GM21737 (cell line): ENCODE measurements around the gene CD7.
"Not testable (repeated sequence)": the region's sequence is repeated elsewhere in the genome, so short reads cannot be mapped to it uniquely, and the experiment has no call there.

Experiments
- ATAC-seq: cut with Tn5 transposase; IDR thresholded peaks from one replicate; pipeline ENCODE4 v1.9.1; 2021; ENCODE audit warnings: mild to moderate bottlenecking, moderate library complexity; ENCODE audit not compliant: unreplicated experiment

The CD7 gene

DNA sequence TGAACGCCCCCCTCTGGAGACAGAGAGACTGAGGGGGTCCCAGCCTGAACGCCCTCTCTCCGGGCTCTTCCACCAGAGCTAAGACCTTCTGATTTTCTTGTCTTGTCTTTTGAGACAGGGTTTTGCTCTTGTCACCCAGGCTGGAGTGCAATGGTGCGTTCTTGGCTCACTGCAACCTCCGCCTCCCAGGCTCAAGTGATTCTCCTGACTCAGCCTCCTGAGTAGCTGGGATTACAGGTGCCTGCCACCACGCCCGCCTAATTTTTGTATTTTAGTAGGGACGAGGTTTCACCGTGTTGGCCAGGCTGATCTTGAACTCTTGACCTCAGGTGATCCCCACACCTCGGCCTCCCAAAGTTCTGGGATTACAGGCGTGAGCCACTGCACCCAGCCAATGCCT lies 30.6 kb upstream of the CD7 start:
- ATAC-seq, result not testable (repeated sequence)

DNA sequence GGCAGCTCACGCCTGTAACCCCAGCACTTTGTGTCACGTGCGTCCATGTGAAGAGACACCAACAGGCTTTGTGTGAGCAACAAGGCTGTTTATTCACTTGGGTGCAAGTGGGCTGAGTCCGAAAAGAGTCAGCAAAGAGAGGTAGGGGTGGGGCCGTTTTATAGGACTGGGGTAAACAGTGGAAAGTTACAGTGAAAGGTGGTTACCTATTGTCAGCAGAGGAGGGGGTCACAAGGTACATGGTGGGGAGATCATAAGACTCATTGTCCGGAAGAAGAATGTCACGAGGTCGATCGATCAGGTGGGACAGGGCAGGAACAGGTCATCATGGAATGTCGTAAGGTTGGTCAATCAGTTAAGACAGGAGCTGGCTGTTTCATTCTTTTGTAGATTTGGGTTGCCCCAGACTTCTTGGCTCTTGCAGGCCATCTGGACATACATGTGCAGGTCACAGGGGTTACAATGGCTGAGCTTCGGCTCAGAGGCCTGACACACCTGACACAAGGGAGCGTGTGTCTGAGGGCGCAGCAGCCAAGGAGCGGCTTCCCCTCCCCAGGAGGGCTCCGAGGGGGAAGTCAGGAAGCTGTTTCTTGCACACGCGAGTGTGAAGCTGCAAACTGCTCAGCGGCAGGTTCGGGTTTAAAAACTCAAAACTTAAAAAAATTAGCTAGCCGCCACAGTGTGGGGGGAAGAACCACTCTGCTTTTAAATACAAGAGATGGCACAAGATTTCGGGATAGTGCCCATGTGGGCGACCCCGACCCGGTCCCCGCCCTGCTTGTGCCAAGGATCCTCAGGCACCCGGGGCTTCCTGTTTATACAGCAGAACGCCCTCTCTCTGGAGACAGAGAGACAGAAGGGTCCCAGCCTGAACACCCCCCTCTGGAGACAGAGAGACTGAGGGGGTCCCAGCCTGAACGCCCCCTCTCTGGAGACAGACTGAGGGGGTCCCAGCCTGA lies 29.2 kb upstream of the CD7 start:
- ATAC-seq, result no peak

DNA sequence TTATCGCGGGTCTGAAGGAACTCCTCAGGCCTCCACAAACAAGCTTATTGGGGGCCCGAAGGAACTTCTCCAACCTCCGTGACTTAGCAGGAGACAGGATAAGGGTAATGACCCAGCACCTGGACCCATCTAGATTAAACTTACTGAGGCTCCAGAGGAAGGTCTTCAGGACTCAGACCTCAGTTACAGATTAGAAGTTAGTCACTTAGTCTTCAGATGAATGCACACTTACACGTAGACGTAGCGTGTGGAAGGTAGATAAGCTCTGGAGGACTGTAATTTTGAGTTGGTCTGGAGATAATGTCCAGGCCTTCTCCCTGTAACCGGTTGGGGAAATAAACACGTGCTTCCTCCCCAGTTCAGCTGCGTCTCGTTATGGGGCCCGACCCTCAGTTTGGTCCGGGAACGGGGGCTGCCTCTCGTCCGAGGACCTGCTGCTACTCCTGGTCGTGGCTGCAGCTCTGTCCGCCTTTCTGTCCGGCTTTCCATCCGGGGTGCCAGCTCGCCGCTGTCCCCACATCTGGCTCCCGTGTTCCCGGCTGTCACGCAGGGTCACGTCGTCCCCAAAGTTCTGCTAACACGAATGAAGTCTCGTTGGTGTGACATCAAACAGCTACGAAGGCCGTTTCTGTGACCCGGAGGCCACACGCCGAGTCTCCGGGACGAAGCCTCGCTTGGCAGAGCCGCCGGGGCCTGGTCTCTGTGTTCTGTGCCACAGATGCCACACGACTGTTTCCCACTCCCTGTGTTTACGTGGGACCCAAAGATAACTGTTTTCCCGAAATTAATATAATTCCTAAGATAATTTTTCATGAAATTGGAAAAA lies 28.0 kb upstream of the CD7 start:
- no peak for ATAC-seq

DNA sequence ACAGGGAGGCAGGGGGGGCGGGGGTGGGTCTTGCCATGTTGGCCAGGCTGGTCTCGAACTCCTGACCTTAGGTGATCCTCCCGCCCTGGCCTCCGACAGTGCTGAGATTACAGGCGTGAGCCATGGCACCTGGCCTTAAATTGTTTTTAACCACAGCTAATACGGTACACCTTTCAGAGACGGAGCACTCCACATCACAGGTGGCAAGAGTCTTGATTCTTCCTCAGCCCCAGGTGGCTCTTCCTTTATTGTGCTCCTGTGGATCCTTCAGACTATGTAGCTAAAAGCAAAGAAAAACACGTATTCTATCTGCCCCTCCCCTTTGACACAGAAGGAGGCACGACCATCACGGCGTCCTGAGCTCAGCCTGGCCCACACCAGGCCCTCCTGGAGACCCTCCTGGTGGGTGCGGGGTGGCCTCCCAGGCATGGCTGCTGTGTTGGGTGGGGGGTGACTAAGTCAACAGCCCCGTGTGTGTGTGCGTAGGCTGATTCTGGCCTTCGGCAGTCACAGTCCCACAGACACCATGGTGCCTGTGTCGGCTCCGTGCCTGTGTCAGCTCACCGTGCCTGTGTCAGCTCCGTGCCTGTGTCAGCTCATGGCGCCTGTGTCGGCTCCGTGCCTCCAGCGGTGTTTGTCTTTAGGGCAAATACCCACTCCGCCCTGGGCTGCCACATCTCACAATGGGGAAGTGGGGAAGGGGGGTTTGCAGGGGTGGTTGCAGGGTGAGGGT lies 26.9 kb upstream of the CD7 start:
- no peak for ATAC-seq

DNA sequence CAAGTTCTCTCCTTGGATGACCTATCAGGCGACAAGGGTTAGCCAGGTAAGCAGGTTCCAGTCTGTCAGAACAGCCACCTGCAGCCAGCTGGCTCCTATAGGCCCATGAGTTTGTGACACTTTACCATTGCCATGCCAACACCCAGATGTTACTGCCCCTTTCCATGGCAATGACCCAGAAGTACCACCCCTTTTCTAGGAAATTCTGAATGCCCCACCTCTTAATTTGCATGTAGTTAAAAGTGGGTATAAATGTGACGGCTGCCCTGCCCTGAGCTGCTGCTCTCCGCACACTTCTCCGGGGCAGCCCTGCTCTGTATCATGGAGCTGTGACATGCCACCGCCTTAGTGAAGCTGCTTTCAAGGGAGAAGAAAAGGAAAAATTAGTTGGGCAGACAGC lies 26.2 kb upstream of the CD7 start:
- ATAC-seq, result no peak

DNA sequence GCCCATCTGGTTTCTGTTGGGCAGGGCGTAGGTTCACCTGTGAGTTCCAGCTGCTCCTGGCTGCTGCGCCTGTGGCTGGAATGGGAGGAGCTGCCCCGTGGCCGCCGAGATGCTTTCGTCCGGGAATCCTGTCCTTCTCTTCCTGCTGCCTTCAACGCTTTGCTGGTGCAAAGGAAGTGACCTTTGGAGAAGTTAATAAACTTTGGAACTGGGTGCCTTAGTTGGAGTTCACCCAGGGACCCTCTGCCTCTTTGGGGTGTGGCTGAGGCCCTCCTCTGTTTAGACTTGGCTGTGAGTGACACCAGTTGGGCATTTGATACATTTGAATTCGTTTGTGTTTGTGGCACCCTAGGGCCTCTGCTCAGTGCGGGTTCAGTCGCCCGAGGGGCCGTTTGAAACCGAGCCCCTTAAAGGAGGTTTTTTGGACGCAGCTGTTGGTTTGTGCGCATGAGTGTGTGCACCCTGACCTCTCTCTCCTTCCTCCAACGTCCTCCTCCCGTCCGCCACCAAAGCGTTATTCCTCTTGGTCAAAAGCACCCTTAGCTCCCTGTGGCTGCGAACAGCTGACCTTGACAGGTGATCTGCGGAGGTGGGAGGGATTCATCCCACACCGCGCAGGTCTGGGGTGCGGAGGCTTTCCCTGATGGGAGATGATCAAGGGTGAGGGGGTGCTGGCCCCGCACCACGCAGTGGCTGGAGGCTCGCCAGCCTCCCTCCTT lies 25.1 kb upstream of the CD7 start:
- ATAC-seq, result no peak

DNA sequence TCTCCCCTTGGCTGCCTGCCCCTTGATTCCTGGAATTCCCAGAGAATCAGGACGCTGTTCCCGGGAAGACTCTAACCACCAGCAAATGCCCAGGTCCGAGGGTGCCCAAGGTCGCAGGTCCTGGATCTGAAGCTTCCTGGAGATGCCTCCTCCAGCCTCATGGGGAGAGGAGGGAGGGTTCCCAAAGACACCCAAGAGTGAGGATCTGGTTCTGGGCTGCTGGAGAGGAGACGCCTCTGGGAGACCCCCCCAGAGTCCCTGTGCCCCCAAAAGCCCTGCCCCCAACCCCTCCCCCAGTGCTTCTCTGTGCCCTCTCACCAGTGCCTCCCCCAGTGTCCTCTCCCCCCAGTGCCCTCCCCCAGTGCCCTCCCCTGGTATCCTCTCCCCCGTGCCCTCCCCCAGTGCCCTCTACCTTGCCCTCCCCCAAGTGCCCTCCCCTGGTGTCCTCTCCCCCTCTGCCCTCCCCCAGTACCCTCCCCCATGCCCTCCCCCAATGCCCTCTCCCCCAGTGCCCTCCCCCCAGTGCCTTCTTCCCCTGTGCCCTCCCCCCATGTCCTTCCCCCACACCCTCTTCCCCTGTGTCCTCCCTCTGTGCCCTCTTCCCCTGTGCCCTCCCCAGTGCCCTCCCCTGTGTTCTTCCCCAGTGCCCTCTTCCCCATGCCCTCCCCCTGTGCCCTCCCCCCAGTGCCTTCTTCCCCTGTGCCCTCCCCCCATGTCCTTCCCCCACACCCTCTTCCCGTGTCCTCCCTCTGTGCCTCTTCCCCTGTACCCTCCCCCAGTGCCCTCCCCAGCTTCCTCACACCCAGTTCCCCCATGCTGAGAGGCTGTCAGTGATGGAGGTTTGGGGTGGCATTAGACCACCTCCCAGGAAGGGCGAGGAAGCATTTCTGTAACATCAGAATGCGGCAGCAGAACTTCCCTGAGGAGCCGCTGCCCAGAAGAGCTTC lies 22.5 kb upstream of the CD7 start:
- no peak for ATAC-seq

DNA sequence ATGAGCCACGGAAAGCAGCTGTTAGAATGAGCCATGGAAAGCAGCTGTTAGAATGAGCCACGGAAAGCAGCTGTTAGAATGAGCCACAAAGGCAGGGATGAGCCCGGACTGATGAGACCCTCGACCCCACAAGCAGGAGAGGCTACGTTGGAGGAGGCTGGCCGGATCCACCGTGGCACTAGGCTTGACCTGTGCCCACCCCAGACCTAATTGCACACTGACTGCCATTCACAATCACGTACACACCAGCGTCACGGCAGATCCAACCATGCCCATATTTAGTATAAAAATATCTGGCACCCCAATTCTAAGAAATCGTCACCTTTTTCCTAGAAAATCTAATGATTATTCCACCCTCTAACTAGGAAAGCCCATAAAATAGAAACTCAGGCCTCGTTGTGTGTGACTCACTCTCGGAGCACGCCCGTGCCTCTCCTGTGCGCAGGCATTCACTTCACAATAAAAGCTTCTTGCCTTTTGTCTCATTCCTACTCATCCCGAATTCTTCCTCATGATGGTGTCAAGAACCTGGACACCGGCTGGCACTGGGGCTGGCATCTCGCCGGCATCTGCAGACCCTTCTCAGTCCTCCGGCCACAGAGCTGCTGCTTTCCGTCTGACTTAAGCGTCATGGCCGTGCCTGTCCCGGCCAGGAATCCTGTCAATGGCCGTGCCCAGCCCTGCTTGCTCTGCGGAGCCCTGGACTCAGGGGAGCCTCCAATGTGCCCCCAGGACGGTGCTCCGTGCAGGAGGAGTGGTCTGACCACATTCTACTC lies 21.6 kb upstream of the CD7 start:
- ATAC-seq, result no peak

DNA sequence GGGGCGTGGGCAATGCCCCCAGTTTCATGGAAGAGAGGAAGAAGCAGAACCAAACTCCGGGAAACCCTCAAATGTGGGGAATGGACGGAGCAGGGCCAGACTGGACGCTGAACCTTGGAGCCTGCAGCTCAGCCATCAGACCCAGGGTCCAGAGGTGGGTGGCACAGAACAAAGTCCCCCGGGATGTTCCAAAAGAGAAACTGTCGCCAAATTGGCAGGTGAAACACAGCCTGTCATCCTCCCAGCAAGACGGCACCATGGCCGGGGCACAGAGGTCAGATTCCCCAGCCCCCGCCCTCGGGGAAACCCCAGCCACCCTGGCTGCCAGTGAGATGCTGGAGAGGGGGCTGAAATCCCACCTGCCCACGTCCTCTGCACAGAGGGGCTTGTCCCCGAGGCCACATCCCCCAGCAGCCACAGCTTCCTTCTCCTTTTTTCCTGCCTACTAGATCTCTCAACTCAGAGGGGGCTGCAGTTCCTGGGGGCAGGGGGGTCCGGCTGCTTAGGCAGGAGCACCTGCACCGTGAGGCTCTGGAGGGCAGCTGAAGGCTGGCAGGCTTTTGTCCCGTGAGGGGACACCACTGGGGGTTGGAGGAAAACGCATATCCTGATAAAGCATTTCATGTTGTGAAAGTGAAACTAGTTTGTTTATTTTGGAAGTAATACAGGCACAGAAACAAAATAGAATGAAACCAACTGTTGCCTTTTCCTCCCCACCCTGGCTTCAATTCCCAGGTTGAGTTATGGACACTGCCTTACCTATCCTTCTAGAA lies 17.4 kb upstream of the CD7 start:
- no peak for ATAC-seq

DNA sequence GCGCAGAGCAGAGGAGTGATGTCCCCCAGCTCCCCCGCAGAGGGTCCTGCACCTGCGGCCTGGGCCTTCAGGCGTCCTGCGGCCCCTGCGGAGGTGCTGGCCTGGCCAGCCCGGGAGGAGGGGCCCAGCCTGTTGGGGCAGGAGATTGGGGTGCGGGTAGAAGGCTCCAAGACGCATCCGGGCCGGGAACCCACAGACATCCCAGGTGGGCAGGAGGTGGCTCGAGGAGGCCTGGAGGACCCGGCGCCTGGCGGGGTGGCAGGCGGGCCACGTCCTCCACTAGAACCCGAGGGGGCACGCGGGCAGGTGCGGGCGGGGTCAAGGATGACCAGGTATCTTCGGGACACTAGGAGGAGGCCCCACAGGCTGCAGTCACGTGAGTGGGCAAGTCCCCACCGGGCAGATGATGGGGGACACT lies 16.8 kb upstream of the CD7 start:
- no peak for ATAC-seq

DNA sequence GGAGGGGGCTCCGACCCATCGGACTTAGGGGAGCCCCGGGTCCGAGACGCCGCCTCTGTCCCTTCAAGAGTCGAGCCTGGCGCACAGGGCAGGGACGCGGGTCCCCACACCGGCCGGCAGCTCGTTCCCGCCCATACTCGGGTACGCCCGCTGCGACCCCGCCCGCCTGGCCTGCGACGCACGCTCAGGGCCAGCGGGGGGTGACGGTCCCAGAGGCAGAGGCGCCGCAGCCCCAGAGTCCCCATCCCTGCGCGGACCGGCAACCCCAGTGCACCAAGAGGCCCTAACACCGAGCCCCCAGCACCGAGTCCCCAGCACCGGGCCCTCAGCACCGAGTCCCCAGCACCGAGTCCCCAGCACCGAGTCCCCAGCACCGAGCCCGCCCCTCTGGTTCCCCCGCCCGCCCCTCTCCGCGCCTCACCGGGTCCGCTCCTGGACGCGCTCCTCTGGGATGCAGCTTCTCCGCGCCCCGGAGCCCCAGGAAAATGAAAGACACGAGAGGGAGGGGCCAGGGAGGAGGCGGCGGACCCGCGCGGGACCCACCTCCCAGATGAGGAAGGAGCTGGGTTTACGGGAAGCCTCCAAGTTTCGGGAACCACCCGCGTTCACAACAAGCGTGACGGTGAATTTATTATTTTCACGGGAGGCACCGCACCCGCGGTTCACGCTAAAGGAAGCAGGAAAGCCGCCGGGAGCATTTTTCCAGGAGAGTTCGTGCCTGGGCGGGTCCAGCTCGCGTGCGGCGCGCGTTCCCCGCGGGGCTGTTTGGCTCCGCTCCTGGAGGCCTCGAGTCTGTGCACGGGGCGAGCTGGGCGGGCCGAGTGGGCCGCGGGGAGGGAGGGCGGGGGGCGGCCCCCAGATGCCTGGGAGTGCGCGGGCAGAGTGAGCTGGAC lies 16.1 kb upstream of the CD7 start, which contains the start of gene SECTM1:
SECTM1 (minus strand) TSS at position 488 of the 893 bp plus-strand sequence. CDS start 6,526 bp downstream, outside the sequence.
- ATAC-seq, result no peak

DNA sequence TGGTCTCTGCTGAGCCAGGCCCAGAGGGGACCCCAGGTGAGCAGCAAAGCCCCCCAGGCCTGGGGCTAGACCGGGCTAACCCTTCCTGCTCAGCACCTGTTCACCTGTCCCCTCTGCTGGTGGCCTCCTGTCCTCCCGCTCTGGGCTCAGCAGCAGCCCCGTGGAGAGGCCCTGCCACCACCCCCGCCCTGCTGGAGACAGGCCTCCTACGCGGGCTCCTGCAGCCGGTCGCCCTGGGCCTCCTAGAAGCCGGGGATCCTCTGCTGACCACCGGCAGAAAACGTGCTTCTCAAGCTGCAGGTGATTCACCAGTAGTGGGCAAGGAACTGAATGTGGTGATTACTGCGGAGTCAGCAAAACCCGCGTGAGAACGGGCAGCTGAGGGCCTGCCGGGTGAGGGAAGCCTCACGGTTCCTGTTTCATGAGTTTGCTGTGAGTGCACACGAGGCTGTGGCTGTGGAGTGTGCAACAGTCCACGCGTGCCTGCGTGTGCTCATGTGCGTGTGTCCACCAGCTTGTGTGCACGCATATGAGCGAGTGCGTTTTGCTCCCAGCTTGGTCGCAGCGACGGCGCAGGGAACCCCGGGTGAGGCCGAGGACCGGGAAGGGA lies 15.4 kb upstream of the CD7 start:
- no peak for ATAC-seq

DNA sequence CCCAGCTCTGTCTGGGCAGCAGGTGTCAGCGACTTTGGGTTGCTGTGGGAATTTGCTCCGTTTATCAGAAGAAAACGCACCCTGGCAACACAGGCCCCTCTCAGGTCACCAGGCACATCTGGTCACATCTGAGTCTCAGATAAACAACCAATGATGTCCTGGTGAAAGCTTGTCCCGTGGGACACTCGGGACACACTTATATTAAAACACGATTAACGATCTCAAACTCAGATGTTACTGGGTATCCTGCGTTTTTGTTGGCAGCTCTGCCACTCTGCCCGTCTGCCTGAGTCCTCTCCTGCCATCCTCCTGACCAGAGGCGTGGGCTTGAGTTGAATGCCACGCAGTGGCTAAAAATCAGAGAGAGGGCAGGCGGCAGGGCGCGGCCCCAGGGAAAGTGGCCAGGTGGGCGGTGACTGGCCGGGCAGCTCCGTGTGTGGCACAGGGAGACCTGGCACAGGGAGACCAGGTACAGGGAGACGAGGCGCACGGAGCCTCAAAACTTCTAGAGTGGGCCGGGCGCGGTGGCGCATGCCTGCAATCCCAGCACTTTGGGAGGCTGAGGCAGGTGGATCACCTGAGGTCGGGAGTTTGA lies 14.0 kb upstream of the CD7 start:
- no peak for ATAC-seq

DNA sequence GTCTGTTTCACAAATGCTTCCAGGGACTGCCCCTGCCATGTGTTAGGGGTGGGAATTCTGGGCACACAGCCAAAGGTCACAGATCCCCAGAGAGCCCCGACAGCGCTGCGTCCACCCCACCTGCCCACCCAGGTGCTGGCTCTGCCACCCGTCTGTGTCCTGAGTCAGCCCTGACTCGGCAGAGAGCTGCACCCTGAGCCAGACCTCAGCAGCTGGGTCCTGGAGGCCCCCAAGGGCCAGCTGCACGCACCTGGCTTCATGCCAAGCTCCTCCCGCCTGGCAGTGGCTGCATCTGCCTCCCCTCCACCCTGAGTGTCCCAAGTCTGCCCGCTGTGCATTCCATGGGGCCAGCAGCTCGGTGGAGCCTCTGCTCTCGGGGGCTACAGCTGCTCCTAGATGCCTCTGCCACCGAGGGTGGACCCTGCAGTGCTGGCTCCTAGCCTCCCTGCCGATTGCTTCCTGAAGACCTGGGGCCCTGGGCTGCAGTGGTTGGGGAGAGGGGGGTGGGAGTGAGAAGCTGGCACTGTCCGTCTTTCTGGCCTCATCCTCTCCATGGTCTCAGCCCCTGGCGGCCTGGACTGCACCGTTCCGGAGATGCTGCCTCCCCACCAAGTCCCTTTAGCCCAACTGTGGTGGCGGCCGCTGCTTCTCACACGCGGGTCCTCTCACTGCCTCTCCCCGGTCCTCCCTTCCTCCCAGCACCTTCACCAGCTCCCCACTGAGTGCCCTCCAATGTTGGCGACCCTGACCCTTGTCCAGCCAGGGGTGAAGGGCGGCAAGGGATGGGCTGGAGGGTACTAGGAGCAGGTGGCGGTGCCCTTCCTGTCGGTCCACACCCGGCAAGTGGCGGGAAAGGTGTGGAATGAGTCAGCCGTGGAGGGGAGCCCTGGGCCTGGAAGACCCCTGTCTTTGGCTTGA lies 13.2 kb upstream of the CD7 start:
- ATAC-seq, result no peak
